MCF 10A (cell line): ENCODE results near the gene TMEM214. TPM values are rescaled to one million over a fixed set of nuclear protein-coding genes. Genes with fewer than 3 reads are reported as not detected.

Experiments used
- BruUV-seq: library from RNA; stranded (reverse); fragments of 400-500 nt; replicated peaks from 2 replicates; lab custom pipeline; 2021; lab: Mats Ljungman, UMichigan
- CTCF ChIA-PET: fragments of 300-600 bp; sonication (Branson Sonifier 250); formaldehyde crosslinking; extraction: SDS; loops from one replicate; lab custom pipeline; 2021; ENCODE audit warnings: antibody characterized with exemption, inconsistent platforms; lab: Yijun Ruan, JAX
- POLR2A ChIA-PET: fragments of 300-600, 350-650 bp; sonication (Branson Sonifier 250); formaldehyde crosslinking; extraction: SDS; loops from one replicate; lab custom pipeline; 2020; ENCODE audit warnings: antibody characterized with exemption, inconsistent platforms; lab: Yijun Ruan, JAX
- DNase-seq: peaks from one replicate; pipeline ENCODE4 v3.0.0-alpha.2; 2018; ENCODE audit not compliant: unreplicated experiment
- H3K27ac Mint-ChIP-seq: one replicate; pipeline ENCODE4 v1.8.0; 2022; ENCODE audit warnings: mild to moderate bottlenecking, low read depth, mixed read lengths; ENCODE audit not compliant: unreplicated experiment
- H3K27me3 Mint-ChIP-seq: one replicate; pipeline ENCODE4 v1.8.0; 2022; ENCODE audit warnings: mixed read lengths; ENCODE audit not compliant: insufficient read depth, unreplicated experiment
- H3K36me3 Mint-ChIP-seq: one replicate; pipeline ENCODE4 v1.8.0; 2022; ENCODE audit warnings: mild to moderate bottlenecking, moderate library complexity, mixed read lengths; ENCODE audit not compliant: insufficient read depth, unreplicated experiment
- H3K4me1 Mint-ChIP-seq: one replicate; pipeline ENCODE4 v1.8.0; 2022; ENCODE audit warnings: mixed read lengths; ENCODE audit not compliant: insufficient read depth, unreplicated experiment
- H3K4me3 Mint-ChIP-seq: one replicate; pipeline ENCODE4 v1.8.0; 2022; ENCODE audit warnings: mild to moderate bottlenecking, moderate library complexity, mixed read lengths; ENCODE audit not compliant: unreplicated experiment
- H3K9me3 Mint-ChIP-seq: one replicate; pipeline ENCODE4 v1.8.0; 2022; ENCODE audit warnings: mixed read lengths; ENCODE audit not compliant: unreplicated experiment
- intact Hi-C: fragments of 100-400 bp; cut with micrococcal nuclease; formaldehyde crosslinking; loops from 2 replicates; pipeline ENCODE4 v1.14.1; 2022
- total RNA-seq: library from RNA; stranded (reverse); gene quantifications from 2 replicates; pipeline ENCODE4 v1.2.3, GENCODE V29; 2022
- TF ChIP-seq, protein P1 (sequence below): fragments of 200-600 bp; IDR thresholded peaks from one replicate; pipeline ENCODE4 v1.8.0; 2022; ENCODE audit warnings: antibody characterized with exemption, mild to moderate bottlenecking; ENCODE audit not compliant: unreplicated experiment

TMEM214 gene
- total RNA-seq, 1 experiment from 2014 or later = 118 TPM

DNA sequence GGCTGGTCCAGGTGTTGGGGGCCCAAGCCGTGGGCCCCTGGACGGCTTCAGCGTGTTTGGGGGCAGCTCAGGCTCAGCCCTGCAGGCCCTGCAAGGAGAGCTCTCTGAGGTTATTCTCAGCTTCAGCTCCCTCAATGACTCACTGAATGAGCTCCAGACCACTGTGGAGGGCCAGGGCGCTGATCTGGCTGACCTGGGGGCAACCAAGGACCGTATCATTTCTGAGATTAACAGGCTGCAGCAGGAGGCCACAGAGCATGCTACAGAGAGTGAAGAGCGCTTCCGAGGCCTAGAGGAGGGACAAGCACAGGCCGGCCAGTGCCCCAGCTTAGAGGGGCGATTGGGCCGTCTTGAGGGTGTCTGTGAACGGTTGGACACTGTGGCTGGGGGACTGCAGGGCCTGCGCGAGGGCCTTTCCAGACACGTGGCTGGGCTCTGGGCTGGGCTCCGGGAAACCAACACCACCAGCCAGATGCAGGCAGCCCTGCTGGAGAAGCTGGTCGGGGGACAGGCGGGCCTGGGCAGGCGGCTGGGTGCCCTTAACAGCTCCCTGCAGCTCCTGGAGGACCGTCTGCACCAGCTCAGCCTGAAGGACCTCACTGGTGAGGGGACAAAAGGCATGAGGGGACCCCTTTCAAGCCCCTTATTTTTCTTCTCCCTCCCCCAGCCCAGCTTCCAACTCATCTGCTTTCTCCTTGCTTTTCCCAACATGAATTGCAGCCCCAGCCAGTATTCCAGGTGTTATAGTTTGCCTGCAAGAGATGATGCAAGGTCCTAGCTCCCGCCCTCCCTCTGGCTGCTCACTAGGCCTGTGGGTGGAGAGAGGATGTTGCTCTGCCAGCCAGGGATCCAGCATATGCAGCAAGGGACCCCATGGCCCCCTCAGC, 50.9 kb downstream of the TMEM214 start:
- intact Hi-C loops = no loop called here
- H3K9me3 Mint-ChIP-seq = no peaks in the 10 kb centered on the region
- BruUV-seq = no TSS peak
- ChIA-PET POLR2A (interaction anchor here (0.9 to 3.3 kb wide), 7 partner anchors 9 to 237 kb away, joined by 3 to 12 read pairs (median 4); partner anchors contain the start of genes AGBL5, ATRAID, OST4 and PREB), CTCF (interaction anchor here (0.5 to 1.1 kb wide), 8 partner anchors 10 to 1381 kb away, joined by 3 to 4 read pairs (median 3); no protein-coding TSS in a partner anchor)
- TF ChIP-seq, protein P1, sequence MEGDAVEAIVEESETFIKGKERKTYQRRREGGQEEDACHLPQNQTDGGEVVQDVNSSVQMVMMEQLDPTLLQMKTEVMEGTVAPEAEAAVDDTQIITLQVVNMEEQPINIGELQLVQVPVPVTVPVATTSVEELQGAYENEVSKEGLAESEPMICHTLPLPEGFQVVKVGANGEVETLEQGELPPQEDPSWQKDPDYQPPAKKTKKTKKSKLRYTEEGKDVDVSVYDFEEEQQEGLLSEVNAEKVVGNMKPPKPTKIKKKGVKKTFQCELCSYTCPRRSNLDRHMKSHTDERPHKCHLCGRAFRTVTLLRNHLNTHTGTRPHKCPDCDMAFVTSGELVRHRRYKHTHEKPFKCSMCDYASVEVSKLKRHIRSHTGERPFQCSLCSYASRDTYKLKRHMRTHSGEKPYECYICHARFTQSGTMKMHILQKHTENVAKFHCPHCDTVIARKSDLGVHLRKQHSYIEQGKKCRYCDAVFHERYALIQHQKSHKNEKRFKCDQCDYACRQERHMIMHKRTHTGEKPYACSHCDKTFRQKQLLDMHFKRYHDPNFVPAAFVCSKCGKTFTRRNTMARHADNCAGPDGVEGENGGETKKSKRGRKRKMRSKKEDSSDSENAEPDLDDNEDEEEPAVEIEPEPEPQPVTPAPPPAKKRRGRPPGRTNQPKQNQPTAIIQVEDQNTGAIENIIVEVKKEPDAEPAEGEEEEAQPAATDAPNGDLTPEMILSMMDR = no peak
- peaks cover 11% of the 10 kb centered on the region for H3K4me1 Mint-ChIP-seq
- H3K4me3 Mint-ChIP-seq = no peak overlapping the region
- peak; percentile 28 for DNase-seq
- H3K27ac Mint-ChIP-seq = no peak overlapping the region
- H3K27me3 Mint-ChIP-seq = no peaks in the 10 kb centered on the region
- H3K36me3 Mint-ChIP-seq = no peaks in the 10 kb centered on the region

DNA sequence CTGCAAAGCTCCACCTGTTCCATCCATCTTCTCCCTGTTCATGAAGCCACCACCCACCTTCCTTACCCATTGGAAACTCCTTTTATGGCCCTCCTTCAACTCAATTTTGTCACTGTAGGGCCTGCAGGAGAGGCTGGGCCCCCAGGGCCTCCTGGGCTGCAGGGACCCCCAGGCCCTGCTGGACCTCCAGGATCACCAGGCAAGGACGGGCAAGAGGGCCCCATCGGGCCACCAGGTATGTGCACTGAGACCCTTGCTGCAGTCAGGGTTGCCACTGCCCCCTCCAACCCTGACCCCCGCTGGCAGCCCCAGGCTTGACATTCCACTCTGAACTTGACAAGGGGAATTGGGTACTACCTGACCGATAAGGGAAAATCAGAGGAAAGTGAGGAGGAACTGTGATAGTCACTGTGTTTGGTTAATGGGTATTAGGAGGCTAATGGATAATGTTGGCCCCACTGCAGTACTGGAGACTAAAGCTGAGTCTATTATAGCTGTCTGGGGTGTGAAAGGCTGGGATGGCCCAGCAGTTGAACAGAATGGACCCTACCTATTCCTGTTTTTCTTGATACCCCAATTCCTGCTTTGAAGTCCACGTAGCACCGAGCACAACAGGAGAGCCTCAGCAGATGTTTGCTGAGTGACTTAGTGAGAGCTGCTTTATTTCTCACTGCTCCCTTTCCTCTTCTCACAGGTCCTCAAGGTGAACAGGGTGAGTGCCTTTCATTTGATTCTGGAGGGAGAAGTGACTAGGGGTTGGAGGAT, 51.7 kb downstream of the TMEM214 start:
- no peaks in the 10 kb centered on the region for H3K27me3 Mint-ChIP-seq
- H3K4me3 Mint-ChIP-seq = no peak overlapping the region
- no TSS peak for BruUV-seq
- ChIA-PET POLR2A (interaction anchor here (1.3 to 3.3 kb wide), 6 partner anchors 10 to 209 kb away, joined by 4 to 12 read pairs (median 6); partner anchors contain the start of genes AGBL5 and OST4), CTCF (interaction anchor here (0.5 to 2.0 kb wide), 13 partner anchors 9 to 239 kb away, joined by 3 to 10 read pairs (median 3); no protein-coding TSS in a partner anchor)
- peaks cover 11% of the 10 kb centered on the region for H3K4me1 Mint-ChIP-seq
- no peaks in the 10 kb centered on the region for H3K9me3 Mint-ChIP-seq
- no peaks in the 10 kb centered on the region for H3K36me3 Mint-ChIP-seq
- no peak overlapping the region for H3K27ac Mint-ChIP-seq
- TF ChIP-seq, protein P1 = no peak
- DNase-seq = no peak
- intact Hi-C loops = loop anchor here (1.0 kb wide), 1 partner anchor 123 kb away; no protein-coding TSS in a partner anchor

DNA sequence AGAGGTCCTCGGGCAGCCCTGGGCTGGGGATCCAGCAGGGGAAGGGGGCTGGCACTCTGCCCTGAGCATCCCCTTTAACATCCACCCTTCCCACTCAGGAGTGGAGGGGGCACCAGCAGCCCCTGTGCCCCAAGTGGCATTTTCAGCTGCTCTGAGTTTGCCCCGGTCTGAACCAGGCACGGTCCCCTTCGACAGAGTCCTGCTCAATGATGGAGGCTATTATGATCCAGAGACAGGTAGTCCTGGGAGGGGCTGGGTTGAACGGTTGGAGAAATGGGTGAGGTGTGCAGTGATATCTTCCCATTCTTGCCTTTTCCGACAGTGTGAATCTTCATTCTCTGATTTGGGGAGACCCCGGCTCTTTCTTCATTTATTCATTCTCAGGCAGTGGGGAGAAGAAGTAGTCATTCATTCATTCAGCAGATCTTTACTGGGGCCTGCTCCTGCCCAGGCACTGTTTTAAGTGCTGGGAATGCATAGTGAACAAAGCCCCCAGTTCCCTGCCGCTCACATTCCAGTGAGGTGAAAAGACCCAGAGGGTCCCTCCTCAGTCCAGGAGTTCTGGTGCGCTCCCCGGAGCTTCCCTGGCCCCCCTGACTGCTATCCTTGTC, 52.4 kb downstream of the TMEM214 start:
- Mint-ChIP-seq H3K4me3 (peak overlapping the region; percentile 75), H3K27me3 (no peaks in the 10 kb centered on the region), H3K27ac (no peak overlapping the region), H3K4me1 (peaks cover 11% of the 10 kb centered on the region), H3K36me3 (no peaks in the 10 kb centered on the region), H3K9me3 (no peaks in the 10 kb centered on the region)
- TF ChIP-seq, protein P1 = no peak
- TSS peak; percentile 16 for BruUV-seq
- ChIA-PET CTCF (interaction anchor here (0.6 to 2.0 kb wide), 13 partner anchors 12 to 1189 kb away, joined by 3 to 10 read pairs (median 4); partner anchors contain the start of gene TMEM214), POLR2A (interaction anchor here (0.8 to 2.4 kb wide), 7 partner anchors 11 to 238 kb away, joined by 3 to 8 read pairs (median 4); partner anchors contain the start of genes AGBL5, MPV17 and OST4)
- intact Hi-C loops = loop anchor here (1.0 kb wide), 1 partner anchor 124 kb away; no protein-coding TSS in a partner anchor
- no peak for DNase-seq
